Endothelial cell of umbilical vein (primary cell): ENCODE measurements around the gene FPR1. TPM values are rescaled to one million over a fixed set of nuclear protein-coding genes. Genes with fewer than 3 reads are reported as not detected.

Experiments
- Bru-seq: library from RNA; stranded (reverse); fragments of 400-500 nt; gene quantifications from one replicate; lab custom pipeline; 2021; lab: Mats Ljungman, UMichigan
- BruChase-seq, 2 experiments: library from RNA; stranded (reverse); fragments of 400-500 nt; gene quantifications; one replicate each; lab custom pipeline; 2021; lab: Mats Ljungman, UMichigan
- BruUV-seq: library from RNA; stranded (reverse); fragments of 400-500 nt; replicated peaks from 2 replicates; lab custom pipeline; 2021; lab: Mats Ljungman, UMichigan
- CTCF ChIA-PET: fragments of 300-600, 350-600 bp; sonication (Branson Sonifier 250); formaldehyde crosslinking; loops from one replicate; lab custom pipeline; 2021; ENCODE audit warnings: antibody characterized with exemption, inconsistent platforms; lab: Charles Lee
- POLR2A ChIA-PET: fragments of 300-600, 350-600 bp; sonication (Branson Sonifier 250); formaldehyde crosslinking; loops from one replicate; lab custom pipeline; 2021; ENCODE audit warnings: antibody characterized with exemption, inconsistent platforms; lab: Charles Lee
- DNase-seq: peaks from one replicate; pipeline ENCODE4 v3.0.0-alpha.2; 2011; ENCODE audit warnings: low read depth, low spot score
- FAIRE-seq: peaks from 2 replicates; lab custom pipeline; 2011; peaks lifted over from hg19 to GRCh38; lab: Jason Lieb, UNC
- H2AFZ ChIP-seq: 2 replicates; pipeline ENCODE4 v1.6.0; 2012; ENCODE audit warnings: low read depth, low read length, control low read depth, inconsistent platforms
- H3K27ac ChIP-seq: 2 replicates; pipeline ENCODE4 v1.5.1; 2011; ENCODE audit warnings: low read depth, mild to moderate bottlenecking, control low read depth, low read length, moderate library complexity; ENCODE audit not compliant: insufficient read depth
- H3K27me3 ChIP-seq, 2 experiments: 2 replicates each; pipeline versions ENCODE4 v1.6.0 to v1.6.1; 2011; ENCODE audit warnings: low read length in 2 of 2, mixed read lengths in 1 of 2; ENCODE audit not compliant: control insufficient read depth in 2 of 2, insufficient read depth in 2 of 2
- H3K36me3 ChIP-seq, 2 experiments: 2 replicates in 1 of 2; 3 replicates in 1 of 2; pipeline ENCODE4 v1.5.1; 2011; ENCODE audit warnings: low read length in 2 of 2, mild to moderate bottlenecking in 1 of 2, moderate library complexity in 1 of 2; ENCODE audit not compliant: control insufficient read depth in 2 of 2, insufficient read depth in 2 of 2; ENCODE audit errors: extremely low read depth in 1 of 2
- H3K4me1 ChIP-seq: 3 replicates; pipeline ENCODE4 v1.5.1; 2011; ENCODE audit warnings: mild to moderate bottlenecking, low read length; ENCODE audit not compliant: control insufficient read depth, insufficient read depth; ENCODE audit errors: extremely low read depth
- H3K4me2 ChIP-seq: 2 replicates; pipeline ENCODE4 v1.6.1; 2011; ENCODE audit warnings: low read length, control low read depth, mixed read lengths; ENCODE audit not compliant: insufficient read depth
- H3K4me3 ChIP-seq, 3 experiments: fragments of 200-600 bp in 1 of 3; sonication (generic), shearing (Covaris generic) in 1 of 3; replicated peaks in 1 of 3; 2 replicates each; pipeline ENCODE4 v1.5.1; 2011 to 2016; ENCODE audit warnings: control low read depth in 3 of 3, low read length in 3 of 3, mild to moderate bottlenecking in 2 of 3, inconsistent platforms in 1 of 3, low read depth in 1 of 3, moderate library complexity in 1 of 3; ENCODE audit not compliant: insufficient read depth in 1 of 3
- H3K79me2 ChIP-seq: 2 replicates; pipeline ENCODE4 v1.6.0; 2012; ENCODE audit warnings: low read length, inconsistent platforms; ENCODE audit not compliant: control insufficient read depth, insufficient read depth
- H3K9ac ChIP-seq: replicated peaks from 2 replicates; pipeline ENCODE3; 2011; ENCODE audit warnings: low read length, control low read depth; ENCODE audit not compliant: insufficient read depth; ENCODE audit errors: extremely low read depth
- H3K9me1 ChIP-seq: replicated peaks from 3 replicates; pipeline ENCODE4 v1.6.0; 2011; ENCODE audit warnings: mild to moderate bottlenecking, low read length; ENCODE audit not compliant: control insufficient read depth, insufficient read depth; ENCODE audit errors: extremely low read depth
- H3K9me3 ChIP-seq: replicated peaks from 2 replicates; pipeline ENCODE4 v1.5.1; 2012; ENCODE audit warnings: low read length, inconsistent platforms; ENCODE audit not compliant: control insufficient read depth, insufficient read depth
- H4K20me1 ChIP-seq: replicated peaks from 2 replicates; pipeline ENCODE3; 2011; ENCODE audit warnings: mild to moderate bottlenecking, low read length; ENCODE audit not compliant: control insufficient read depth, insufficient read depth; ENCODE audit errors: extremely low read depth
- EZH2 ChIP-seq: IDR thresholded peaks from 2 replicates; pipeline ENCODE4 v1.6.1; 2012; ENCODE audit warnings: borderline replicate concordance, low read depth, mild to moderate bottlenecking, moderate library complexity, low read length, inconsistent platforms; ENCODE audit not compliant: severe bottlenecking
- FOS ChIP-seq: IDR thresholded peaks from 2 replicates; pipeline ENCODE4 v1.6.1; 2011; ENCODE audit warnings: mild to moderate bottlenecking, low read length, moderate library complexity, borderline replicate concordance; ENCODE audit not compliant: insufficient read depth
- GATA2 ChIP-seq: IDR thresholded peaks from 2 replicates; pipeline ENCODE4 v1.7.0; 2011; ENCODE audit warnings: low read depth, mild to moderate bottlenecking, moderate library complexity, mixed read lengths, low read length; ENCODE audit not compliant: insufficient read length, insufficient read depth
- JUN ChIP-seq: IDR thresholded peaks from 2 replicates; pipeline ENCODE4 v1.6.1; 2011; ENCODE audit warnings: borderline replicate concordance, low read depth; ENCODE audit not compliant: insufficient read length, insufficient read depth
- MYC ChIP-seq: IDR thresholded peaks from one replicate; pipeline ENCODE4 v1.6.1; 2011; ENCODE audit warnings: mild to moderate bottlenecking, low read depth, low read length
- POLR2AphosphoS5 ChIP-seq: IDR thresholded peaks from 2 replicates; pipeline ENCODE4 v1.6.1; 2012; ENCODE audit warnings: low read depth, mild to moderate bottlenecking, control low read depth, low read length, moderate library complexity; ENCODE audit not compliant: insufficient read depth
- dilution Hi-C: fragments of 300-500 bp; cut with MboI; formaldehyde crosslinking; loops from one replicate; pipeline ENCODE4 v1.15.0; 2019; ENCODE audit warnings: low sequenced_read_pairs; ENCODE audit not compliant: extremely low pct_ligation_motif_present
- intact Hi-C: fragments of 100-400 bp; cut with micrococcal nuclease; formaldehyde crosslinking; loops from one replicate; pipeline ENCODE4 v1.10.0; 2022
- long read RNA-seq: library from polyadenylated mRNA; stranded (forward); transcript quantifications from one replicate; pipeline ENCODE4 v2.0.0, GENCODE V29; 2021
- polyA minus RNA-seq, 3 experiments: library from RNA; depleted of rRNA, polyadenylated mRNA; stranded (reverse); fragments of >200 nt; gene quantifications; 1 replicate in 1 of 3; 2 replicates in 2 of 3; pipeline ENCODE4 v1.2.3, GENCODE V29; 2011
- polyA plus RNA-seq, 4 experiments: library from polyadenylated mRNA; depleted of rRNA in 3 of 4; stranded (reverse) in 3 of 4; unstranded in 1 of 4; fragments of >200 nt; gene quantifications; 2 replicates each; pipeline versions ENCODE4 v1.2.1 to v1.2.3, GENCODE V29; 2011 to 2012; ENCODE audit warnings: missing spikeins in 1 of 4
- total RNA-seq: library from RNA; stranded (reverse); gene quantifications from 2 replicates; pipeline ENCODE4 v1.2.3, GENCODE V29; 2021
- TF ChIP-seq, protein P1 (sequence below), 2 donors: IDR thresholded peaks; 1 replicate in 1 of 2; 2 replicates in 1 of 2; pipeline ENCODE4 v1.5.1; 2011; ENCODE audit warnings: low read length in 2 of 2, mild to moderate bottlenecking in 2 of 2, moderate library complexity in 2 of 2, control low read depth in 1 of 2, inconsistent platforms in 1 of 2, low read depth in 1 of 2; ENCODE audit not compliant: insufficient read depth in 1 of 2; ENCODE audit errors: extremely low read depth in 1 of 2

The FPR1 gene
- total RNA-seq, result not detected in 2 replicates
- polyA plus RNA-seq, result not detected in 2 replicates
- not detected in 2 replicates for polyA plus RNA-seq (2011; cell fraction: cytosol; rRNA removed)
- polyA plus RNA-seq (2011; cell fraction: nucleus; rRNA removed), result not detected in 2 replicates
- not detected in 2 replicates for polyA plus RNA-seq (2012)
- not detected in 2 replicates for polyA minus RNA-seq
- not detected for polyA minus RNA-seq (2011; cell fraction: cytosol; rRNA and poly(A)+ RNA removed)
- not detected in 2 replicates for polyA minus RNA-seq (2011; cell fraction: nucleus; rRNA and poly(A)+ RNA removed)
- Bru-seq, nascent RNA, result not detected
- BruChase-seq, experiment 1, labeled RNA remaining after a 6-hour chase, result not detected
- not detected for BruChase-seq, experiment 2, labeled RNA remaining after a 2-hour chase
- long read RNA-seq, result 0 reads

GRCh38 chr19:51751655-51752054, at the start of gene FPR1:
Gene FPR1, minus strand, starts transcription at chr19:51751878. Its CDS starts 4,884 bp downstream, at chr19:51746994.
- DNase-seq, result no peak
- H3K79me2 ChIP-seq, result no peaks in the 10 kb centered on the region
- H3K4me2 ChIP-seq, result no peak within 1 kb of the TSS
- TF ChIP-seq POLR2AphosphoS5, result no peak
- no peak for TF ChIP-seq GATA2
- no peak for TF ChIP-seq EZH2
- no peak for TF ChIP-seq JUN
- TF ChIP-seq, protein P1, sequence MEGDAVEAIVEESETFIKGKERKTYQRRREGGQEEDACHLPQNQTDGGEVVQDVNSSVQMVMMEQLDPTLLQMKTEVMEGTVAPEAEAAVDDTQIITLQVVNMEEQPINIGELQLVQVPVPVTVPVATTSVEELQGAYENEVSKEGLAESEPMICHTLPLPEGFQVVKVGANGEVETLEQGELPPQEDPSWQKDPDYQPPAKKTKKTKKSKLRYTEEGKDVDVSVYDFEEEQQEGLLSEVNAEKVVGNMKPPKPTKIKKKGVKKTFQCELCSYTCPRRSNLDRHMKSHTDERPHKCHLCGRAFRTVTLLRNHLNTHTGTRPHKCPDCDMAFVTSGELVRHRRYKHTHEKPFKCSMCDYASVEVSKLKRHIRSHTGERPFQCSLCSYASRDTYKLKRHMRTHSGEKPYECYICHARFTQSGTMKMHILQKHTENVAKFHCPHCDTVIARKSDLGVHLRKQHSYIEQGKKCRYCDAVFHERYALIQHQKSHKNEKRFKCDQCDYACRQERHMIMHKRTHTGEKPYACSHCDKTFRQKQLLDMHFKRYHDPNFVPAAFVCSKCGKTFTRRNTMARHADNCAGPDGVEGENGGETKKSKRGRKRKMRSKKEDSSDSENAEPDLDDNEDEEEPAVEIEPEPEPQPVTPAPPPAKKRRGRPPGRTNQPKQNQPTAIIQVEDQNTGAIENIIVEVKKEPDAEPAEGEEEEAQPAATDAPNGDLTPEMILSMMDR (IDR thresholded peaks at IDR 0.05; ENCODE audit: extremely low read depth in 1 of 2, insufficient read depth in 1 of 2, low read depth in 1 of 2, low read length in 2 of 2), result no peak
- no peak for TF ChIP-seq FOS
- TF ChIP-seq MYC, result no peak
- H3K9me3 ChIP-seq, result no peaks in the 10 kb centered on the region
- no peaks in the 10 kb centered on the region for H3K27me3 ChIP-seq
- H3K27ac ChIP-seq, result no peak within 1 kb of the TSS
- no TSS peak for BruUV-seq
- H4K20me1 ChIP-seq, result no peaks in the 10 kb centered on the region
- dilution Hi-C loops (no loop called here), intact Hi-C loops (no loop called here)
- POLR2A ChIA-PET, result no interaction called here
- CTCF ChIA-PET, result interaction anchor here (1.2 kb wide), 1 partner anchor 26 kb away, joined by 3 read pairs; no protein-coding TSS in a partner anchor
- no peak within 1 kb of the TSS for H3K9ac ChIP-seq
- H3K9me1 ChIP-seq, result no peaks in the 10 kb centered on the region
- H3K4me1 ChIP-seq, result no peaks in the 10 kb centered on the region
- no peak within 1 kb of the TSS for H2AFZ ChIP-seq
- no peak within 1 kb of the TSS for H3K4me3 ChIP-seq
- H3K36me3 ChIP-seq, result no peaks in the 10 kb centered on the region
- FAIRE-seq, result no peak
